HepG2 (cell line): ENCODE data around the gene CSNK1D. TPM values are rescaled to one million over a fixed set of nuclear protein-coding genes. Genes with fewer than 3 reads are reported as not detected.

Experiments used
- HDAC2 ChIP-seq: sonication (generic); formaldehyde crosslinking; IDR thresholded peaks from 2 replicates; pipeline ENCODE4 v1.4.0; 2020; ENCODE audit warnings: missing genetic modification reagents
- IRF2 ChIP-seq: IDR thresholded peaks from 2 replicates; pipeline ENCODE4 v1.6.1; 2018; ENCODE audit warnings: missing genetic modification reagents, missing compliant biosample characterization
- IRF9 ChIP-seq: sonication (generic); formaldehyde crosslinking; IDR thresholded peaks from 2 replicates; pipeline ENCODE4 v1.8.0; 2022; ENCODE audit warnings: missing genetic modification reagents, mild to moderate bottlenecking, borderline replicate concordance
- KDM5A ChIP-seq: fragments of 200-600 bp; sonication (generic); IDR thresholded peaks from 2 replicates; pipeline ENCODE4 v1.7.0; 2018; ENCODE audit warnings: antibody characterized with exemption, mild to moderate bottlenecking, low read length, borderline replicate concordance
- NFYC ChIP-seq: IDR thresholded peaks from 2 replicates; pipeline ENCODE4 v1.6.1; 2016; ENCODE audit warnings: missing genetic modification reagents, missing compliant biosample characterization
- TBX2 ChIP-seq: sonication (generic); formaldehyde crosslinking; IDR thresholded peaks from 2 replicates; pipeline ENCODE4 v1.5.0; 2020; ENCODE audit warnings: missing genetic modification reagents, mild to moderate bottlenecking, borderline replicate concordance
- TFDP1 ChIP-seq: IDR thresholded peaks from 2 replicates; pipeline ENCODE4 v1.6.1; 2016; ENCODE audit warnings: missing compliant biosample characterization, missing genetic modification reagents, borderline replicate concordance
- U2AF1 ChIP-seq: fragments of 200-400 bp; formaldehyde crosslinking; optimal IDR thresholded peaks from 2 replicates; pipeline ENCODE3; 2017; ENCODE audit warnings: mild to moderate bottlenecking, low read depth, low read length
- ZNF552 ChIP-seq: sonication (generic); formaldehyde crosslinking; IDR thresholded peaks from 2 replicates; pipeline ENCODE4 v1.9.0; 2022; ENCODE audit warnings: missing genetic modification reagents, mild to moderate bottlenecking, borderline replicate concordance
- ZNF607 ChIP-seq: sonication (generic); formaldehyde crosslinking; IDR thresholded peaks from 2 replicates; pipeline ENCODE4 v1.5.1; 2020; ENCODE audit warnings: missing genetic modification reagents, mild to moderate bottlenecking, borderline replicate concordance
- polyA plus RNA-seq, 8 experiments: library from polyadenylated mRNA; depleted of rRNA in 3 of 8; stranded (reverse) in 7 of 8; unstranded in 1 of 8; fragments of >200 nt; fragmentation: Illumina TruSeq in 4 of 8; extraction: Trizol in 4 of 8; gene quantifications; 2 replicates each; pipeline versions ENCODE4 v1.2.1 to v1.2.3, GENCODE V29; 2011 to 2016; ENCODE audit warnings: low read depth in 4 of 8, missing spikeins in 1 of 8, mixed read lengths in 1 of 8; ENCODE audit not compliant: insufficient read depth in 1 of 8
- total RNA-seq, 5 experiments: library from RNA; depleted of rRNA; stranded (reverse); fragments of >200 nt; fragmentation: Illumina TruSeq; extraction: Trizol; gene quantifications; 2 replicates each; pipeline ENCODE4 v1.2.3, GENCODE V29; 2016; ENCODE audit warnings: low read depth in 1 of 5
- TF ChIP-seq, protein P1 (sequence below): sonication (generic); formaldehyde crosslinking; IDR thresholded peaks from 2 replicates; pipeline ENCODE4 v1.5.0; 2020; ENCODE audit warnings: mild to moderate bottlenecking, missing genetic modification reagents, borderline replicate concordance
- TF ChIP-seq, protein P2 (sequence below): sonication (generic); formaldehyde crosslinking; IDR thresholded peaks from 2 replicates; pipeline ENCODE4 v1.5.1; 2020; ENCODE audit warnings: mild to moderate bottlenecking, missing genetic modification reagents, moderate library complexity

Gene CSNK1D
- total and polyA plus RNA-seq, 2 of the 13 experiments (the other 11 are each of a cell fraction or from before 2014, with no cell fraction given), result 31.5 to 128 TPM

GRCh38 chr17:82213251-82214011 is 60.1 kb downstream of the CSNK1D start (continued):
- TF ChIP-seq, protein P1, sequence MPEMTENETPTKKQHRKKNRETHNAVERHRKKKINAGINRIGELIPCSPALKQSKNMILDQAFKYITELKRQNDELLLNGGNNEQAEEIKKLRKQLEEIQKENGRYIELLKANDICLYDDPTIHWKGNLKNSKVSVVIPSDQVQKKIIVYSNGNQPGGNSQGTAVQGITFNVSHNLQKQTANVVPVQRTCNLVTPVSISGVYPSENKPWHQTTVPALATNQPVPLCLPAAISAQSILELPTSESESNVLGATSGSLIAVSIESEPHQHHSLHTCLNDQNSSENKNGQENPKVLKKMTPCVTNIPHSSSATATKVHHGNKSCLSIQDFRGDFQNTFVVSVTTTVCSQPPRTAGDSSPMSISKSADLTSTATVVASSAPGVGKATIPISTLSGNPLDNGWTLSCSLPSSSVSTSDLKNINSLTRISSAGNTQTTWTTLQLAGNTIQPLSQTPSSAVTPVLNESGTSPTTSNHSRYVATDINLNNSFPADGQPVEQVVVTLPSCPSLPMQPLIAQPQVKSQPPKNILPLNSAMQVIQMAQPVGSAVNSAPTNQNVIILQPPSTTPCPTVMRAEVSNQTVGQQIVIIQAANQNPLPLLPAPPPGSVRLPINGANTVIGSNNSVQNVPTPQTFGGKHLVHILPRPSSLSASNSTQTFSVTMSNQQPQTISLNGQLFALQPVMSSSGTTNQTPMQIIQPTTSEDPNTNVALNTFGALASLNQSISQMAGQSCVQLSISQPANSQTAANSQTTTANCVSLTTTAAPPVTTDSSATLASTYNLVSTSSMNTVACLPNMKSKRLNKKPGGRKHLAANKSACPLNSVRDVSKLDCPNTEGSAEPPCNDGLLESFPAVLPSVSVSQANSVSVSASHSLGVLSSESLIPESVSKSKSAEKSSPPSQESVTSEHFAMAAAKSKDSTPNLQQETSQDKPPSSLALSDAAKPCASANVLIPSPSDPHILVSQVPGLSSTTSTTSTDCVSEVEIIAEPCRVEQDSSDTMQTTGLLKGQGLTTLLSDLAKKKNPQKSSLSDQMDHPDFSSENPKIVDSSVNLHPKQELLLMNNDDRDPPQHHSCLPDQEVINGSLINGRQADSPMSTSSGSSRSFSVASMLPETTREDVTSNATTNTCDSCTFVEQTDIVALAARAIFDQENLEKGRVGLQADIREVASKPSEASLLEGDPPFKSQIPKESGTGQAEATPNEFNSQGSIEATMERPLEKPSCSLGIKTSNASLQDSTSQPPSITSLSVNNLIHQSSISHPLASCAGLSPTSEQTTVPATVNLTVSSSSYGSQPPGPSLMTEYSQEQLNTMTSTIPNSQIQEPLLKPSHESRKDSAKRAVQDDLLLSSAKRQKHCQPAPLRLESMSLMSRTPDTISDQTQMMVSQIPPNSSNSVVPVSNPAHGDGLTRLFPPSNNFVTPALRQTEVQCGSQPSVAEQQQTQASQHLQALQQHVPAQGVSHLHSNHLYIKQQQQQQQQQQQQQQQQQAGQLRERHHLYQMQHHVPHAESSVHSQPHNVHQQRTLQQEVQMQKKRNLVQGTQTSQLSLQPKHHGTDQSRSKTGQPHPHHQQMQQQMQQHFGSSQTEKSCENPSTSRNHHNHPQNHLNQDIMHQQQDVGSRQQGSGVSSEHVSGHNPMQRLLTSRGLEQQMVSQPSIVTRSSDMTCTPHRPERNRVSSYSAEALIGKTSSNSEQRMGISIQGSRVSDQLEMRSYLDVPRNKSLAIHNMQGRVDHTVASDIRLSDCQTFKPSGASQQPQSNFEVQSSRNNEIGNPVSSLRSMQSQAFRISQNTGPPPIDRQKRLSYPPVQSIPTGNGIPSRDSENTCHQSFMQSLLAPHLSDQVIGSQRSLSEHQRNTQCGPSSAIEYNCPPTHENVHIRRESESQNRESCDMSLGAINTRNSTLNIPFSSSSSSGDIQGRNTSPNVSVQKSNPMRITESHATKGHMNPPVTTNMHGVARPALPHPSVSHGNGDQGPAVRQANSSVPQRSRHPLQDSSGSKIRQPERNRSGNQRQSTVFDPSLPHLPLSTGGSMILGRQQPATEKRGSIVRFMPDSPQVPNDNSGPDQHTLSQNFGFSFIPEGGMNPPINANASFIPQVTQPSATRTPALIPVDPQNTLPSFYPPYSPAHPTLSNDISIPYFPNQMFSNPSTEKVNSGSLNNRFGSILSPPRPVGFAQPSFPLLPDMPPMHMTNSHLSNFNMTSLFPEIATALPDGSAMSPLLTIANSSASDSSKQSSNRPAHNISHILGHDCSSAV (CRISPR knock-in tag), result no peak
- TF ChIP-seq U2AF1 (peak; percentile 34), TBX2 (0 out of 2 replicates have a peak, but pooled peaks have one; percentile 14), TFDP1 (0 out of 2 replicates have a peak, but pooled peaks have one; percentile 38), KDM5A (0 out of 2 replicates have a peak, but pooled peaks have one; percentile 30), IRF2 (CRISPR knock-in tag) (0 out of 2 replicates have a peak, but pooled peaks have one; percentile 18), IRF9 (CRISPR knock-in tag) (0 out of 2 replicates have a peak, but pooled peaks have one; percentile 2), HDAC2 (peak; percentile 56; the same call in 1 of the 2 replicates), ZNF607 (peak; percentile 28; the same call in 1 of the 2 replicates), NFYC (CRISPR knock-in tag) (peak; percentile 49; the same call in 1 of the 2 replicates), ZNF552 (CRISPR knock-in tag) (0 out of 2 replicates have a peak, but pooled peaks have one; percentile 28)
- TF ChIP-seq, protein P2, sequence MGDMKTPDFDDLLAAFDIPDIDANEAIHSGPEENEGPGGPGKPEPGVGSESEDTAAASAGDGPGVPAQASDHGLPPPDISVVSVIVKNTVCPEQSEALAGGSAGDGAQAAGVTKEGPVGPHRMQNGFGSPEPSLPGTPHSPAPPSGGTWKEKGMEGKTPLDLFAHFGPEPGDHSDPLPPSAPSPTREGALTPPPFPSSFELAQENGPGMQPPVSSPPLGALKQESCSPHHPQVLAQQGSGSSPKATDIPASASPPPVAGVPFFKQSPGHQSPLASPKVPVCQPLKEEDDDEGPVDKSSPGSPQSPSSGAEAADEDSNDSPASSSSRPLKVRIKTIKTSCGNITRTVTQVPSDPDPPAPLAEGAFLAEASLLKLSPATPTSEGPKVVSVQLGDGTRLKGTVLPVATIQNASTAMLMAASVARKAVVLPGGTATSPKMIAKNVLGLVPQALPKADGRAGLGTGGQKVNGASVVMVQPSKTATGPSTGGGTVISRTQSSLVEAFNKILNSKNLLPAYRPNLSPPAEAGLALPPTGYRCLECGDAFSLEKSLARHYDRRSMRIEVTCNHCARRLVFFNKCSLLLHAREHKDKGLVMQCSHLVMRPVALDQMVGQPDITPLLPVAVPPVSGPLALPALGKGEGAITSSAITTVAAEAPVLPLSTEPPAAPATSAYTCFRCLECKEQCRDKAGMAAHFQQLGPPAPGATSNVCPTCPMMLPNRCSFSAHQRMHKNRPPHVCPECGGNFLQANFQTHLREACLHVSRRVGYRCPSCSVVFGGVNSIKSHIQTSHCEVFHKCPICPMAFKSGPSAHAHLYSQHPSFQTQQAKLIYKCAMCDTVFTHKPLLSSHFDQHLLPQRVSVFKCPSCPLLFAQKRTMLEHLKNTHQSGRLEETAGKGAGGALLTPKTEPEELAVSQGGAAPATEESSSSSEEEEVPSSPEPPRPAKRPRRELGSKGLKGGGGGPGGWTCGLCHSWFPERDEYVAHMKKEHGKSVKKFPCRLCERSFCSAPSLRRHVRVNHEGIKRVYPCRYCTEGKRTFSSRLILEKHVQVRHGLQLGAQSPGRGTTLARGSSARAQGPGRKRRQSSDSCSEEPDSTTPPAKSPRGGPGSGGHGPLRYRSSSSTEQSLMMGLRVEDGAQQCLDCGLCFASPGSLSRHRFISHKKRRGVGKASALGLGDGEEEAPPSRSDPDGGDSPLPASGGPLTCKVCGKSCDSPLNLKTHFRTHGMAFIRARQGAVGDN (CRISPR knock-in tag), result peak; percentile 61
